Naive B cell (primary cell): ENCODE measurements around the gene CCN5. TPM values are rescaled to one million over a fixed set of nuclear protein-coding genes. Genes with fewer than 3 reads are reported as not detected.

ENCODE experiments used
- ATAC-seq, 2 donors: fragments of 150-1000 bp; cut with Tn5 transposase; 2 replicates each; pipeline ENCODE4 v1.10.0; 2021; ENCODE audit warnings: low read depth in 2 of 2, mild to moderate bottlenecking in 2 of 2, moderate library complexity in 2 of 2
- DNase-seq: peaks from one replicate; pipeline ENCODE4 v3.0.0; 2022
- H3K27ac Mint-ChIP-seq, 6 donors: one replicate each; pipeline ENCODE4 v1.8.0; 2020 to 2022; ENCODE audit warnings: mild to moderate bottlenecking in 6 of 6, mixed read lengths in 6 of 6, moderate library complexity in 5 of 6, inconsistent platforms in 2 of 6
- H3K27me3 Mint-ChIP-seq, 3 donors: one replicate each; pipeline ENCODE4 v1.8.0; 2021 to 2022; ENCODE audit warnings: mixed read lengths in 3 of 3, mild to moderate bottlenecking in 1 of 3
- H3K36me3 Mint-ChIP-seq, 2 donors: one replicate each; pipeline ENCODE4 v1.8.0; 2020 to 2022; ENCODE audit warnings: mixed read lengths in 2 of 2, inconsistent platforms in 1 of 2, mild to moderate bottlenecking in 1 of 2
- H3K4me1 Mint-ChIP-seq, 3 donors: one replicate each; pipeline ENCODE4 v1.8.0; 2020 to 2022; ENCODE audit warnings: mixed read lengths in 3 of 3, inconsistent platforms in 1 of 3, mild to moderate bottlenecking in 1 of 3, moderate library complexity in 1 of 3
- H3K4me3 Mint-ChIP-seq, 8 donors: one replicate each; pipeline ENCODE4 v1.8.0; 2020 to 2022; ENCODE audit warnings: mild to moderate bottlenecking in 8 of 8, mixed read lengths in 8 of 8, moderate library complexity in 8 of 8, inconsistent platforms in 2 of 8
- H3K9me3 Mint-ChIP-seq, 7 donors: one replicate each; pipeline ENCODE4 v1.8.0; 2020 to 2022; ENCODE audit warnings: mixed read lengths in 7 of 7, mild to moderate bottlenecking in 5 of 7, inconsistent platforms in 2 of 7, moderate library complexity in 1 of 7
- polyA plus RNA-seq, 6 donors: library from polyadenylated mRNA; unstranded; fragments of 300-500 nt; fragmentation: Illumina TruSeq; gene quantifications; one replicate each; pipeline ENCODE4 v1.2.3, GENCODE V29; 2021; ENCODE audit warnings: low read depth in 6 of 6

Gene CCN5
- polyA plus RNA-seq, 6 donors from 2014 or later, result not detected

DNA sequence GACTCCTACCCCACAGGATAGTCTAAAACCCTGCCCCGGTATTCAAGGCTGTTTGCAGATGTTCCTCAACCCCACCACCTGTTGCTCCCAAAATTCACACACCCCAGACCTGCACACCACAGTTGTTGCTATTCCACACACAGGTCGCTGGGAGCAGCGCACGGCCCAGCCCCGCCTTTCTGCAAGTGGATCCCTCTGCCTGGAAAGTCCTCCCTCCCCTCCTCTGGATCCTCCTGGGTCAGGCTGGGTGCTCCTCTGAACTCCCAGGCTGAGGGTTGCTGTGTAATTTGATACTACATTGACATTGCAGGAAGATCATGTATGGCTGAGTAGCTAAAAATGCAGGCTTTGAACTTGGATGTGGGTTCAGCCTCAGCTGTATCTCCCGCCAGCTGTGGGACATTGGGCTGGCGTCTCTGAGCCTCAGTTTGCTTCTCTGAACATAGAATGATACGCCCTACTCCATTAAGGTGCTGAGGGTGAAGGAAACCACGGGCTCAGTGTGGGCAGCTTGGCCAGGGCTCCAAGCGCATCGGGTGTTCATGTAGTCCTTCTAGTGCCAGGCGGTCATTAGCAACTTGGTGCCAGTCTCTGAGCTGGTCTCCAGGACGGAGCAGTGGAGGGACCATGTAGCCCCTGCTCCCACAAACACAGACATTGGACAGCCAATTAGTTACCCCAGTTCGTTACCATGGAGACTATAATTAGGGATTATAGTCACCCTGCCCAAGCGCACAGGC is 13.9 kb upstream of the CCN5 start:
- no peaks in the 10 kb centered on the region for H3K36me3 Mint-ChIP-seq
- peaks cover 0 to 12% (median 0%) of the 10 kb centered on the region in 3 donors for H3K4me1 Mint-ChIP-seq
- DNase-seq, result no peak
- ATAC-seq, result no peak
- H3K27me3 Mint-ChIP-seq, result peaks cover 0 to 10% (median 0%) of the 10 kb centered on the region in 3 donors
- no peak overlapping the region for H3K4me3 Mint-ChIP-seq
- H3K27ac Mint-ChIP-seq, result no peak overlapping the region
- H3K9me3 Mint-ChIP-seq, result no peaks in the 10 kb centered on the region

DNA sequence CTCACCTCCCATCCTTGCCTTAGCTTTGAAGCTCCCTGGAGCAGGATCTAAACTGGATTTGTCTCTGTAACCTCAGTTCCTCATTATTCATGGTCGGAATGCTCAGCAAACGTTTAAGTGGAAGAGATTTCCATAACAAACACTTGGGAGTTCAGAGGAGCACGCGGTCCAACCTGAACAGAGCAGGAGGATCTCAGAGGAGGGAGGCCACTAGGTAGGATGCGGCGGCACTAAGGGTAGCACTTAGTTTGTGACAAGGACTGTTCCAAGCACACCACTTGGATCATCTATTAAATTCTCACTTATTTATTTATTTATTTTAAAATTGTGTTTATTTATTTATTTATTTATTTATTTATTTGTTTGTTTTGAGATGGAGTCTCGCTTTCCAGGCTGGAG is 13.3 kb upstream of the CCN5 start:
- H3K36me3 Mint-ChIP-seq, result no peaks in the 10 kb centered on the region
- ATAC-seq (no peak), DNase-seq (no peak)
- H3K4me3 Mint-ChIP-seq, result no peak overlapping the region
- peaks cover 0 to 10% (median 0%) of the 10 kb centered on the region in 3 donors for H3K27me3 Mint-ChIP-seq
- H3K4me1 Mint-ChIP-seq, result peaks cover 0 to 12% (median 0%) of the 10 kb centered on the region in 3 donors
- H3K9me3 Mint-ChIP-seq, result no peaks in the 10 kb centered on the region
- H3K27ac Mint-ChIP-seq, result no peak overlapping the region

DNA sequence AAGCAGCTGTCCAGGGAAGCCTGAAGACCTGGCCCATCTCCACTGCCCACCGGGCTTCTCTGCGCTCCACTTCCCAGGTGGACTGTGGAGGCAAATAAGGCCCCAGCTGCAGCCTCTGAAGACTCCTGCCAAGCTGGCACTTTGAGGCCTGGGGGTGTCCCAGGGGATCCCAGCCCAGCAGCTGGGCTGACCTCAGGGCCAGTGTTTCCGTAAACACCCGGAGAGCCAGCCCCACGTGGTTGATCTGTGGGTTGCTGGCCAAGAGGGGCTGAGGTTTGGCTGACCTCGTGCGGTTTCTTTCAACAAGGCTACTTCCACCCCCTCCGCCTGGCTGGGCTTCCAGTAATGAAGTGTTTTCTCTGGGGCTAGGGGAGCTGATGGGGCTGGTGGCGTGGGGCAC is 12.4 kb upstream of the CCN5 start:
- H3K27me3 Mint-ChIP-seq, result peaks cover 0 to 10% (median 0%) of the 10 kb centered on the region in 3 donors

DNA sequence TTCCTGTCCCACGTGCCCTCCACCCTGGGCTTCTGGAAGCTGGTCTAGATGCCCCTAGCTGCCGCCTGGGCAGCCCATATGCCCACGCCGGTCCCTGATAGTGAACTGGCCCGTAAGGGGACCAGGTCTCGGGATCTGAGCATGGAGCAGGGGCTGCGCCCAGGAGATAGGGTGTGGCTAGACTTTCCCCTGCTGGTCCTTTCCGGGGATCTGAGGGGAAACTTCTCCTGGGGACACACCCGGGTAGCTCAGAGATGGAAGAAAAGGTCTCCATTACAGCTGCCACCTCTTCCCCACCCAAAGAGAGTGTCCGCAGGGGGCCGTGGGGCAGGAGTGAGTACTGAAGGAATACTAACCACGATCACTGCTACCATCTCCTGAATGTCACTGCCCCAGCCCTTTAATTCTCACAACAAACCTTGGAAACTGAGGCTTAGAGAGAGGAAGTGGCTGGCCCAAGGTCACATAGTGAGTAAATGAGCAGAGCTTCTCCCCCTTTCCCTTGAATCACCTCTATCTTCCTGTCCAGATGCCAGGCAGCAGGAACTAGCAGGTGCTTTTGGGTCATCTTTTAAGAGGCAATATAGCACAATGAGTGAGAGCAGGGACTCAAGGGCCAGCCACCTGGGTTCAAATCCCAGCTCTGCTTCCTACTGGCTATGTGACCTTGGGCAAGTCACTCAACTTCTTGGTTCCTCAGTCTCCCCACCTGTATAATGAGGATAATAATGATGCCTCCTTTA is 11.8 kb upstream of the CCN5 start:
- Mint-ChIP-seq H3K4me1 (peaks cover 0 to 12% (median 0%) of the 10 kb centered on the region in 3 donors), H3K4me3 (no peak overlapping the region), H3K27ac (peak overlapping the region in 2 of 6 donors; percentile 20 to 33), H3K27me3 (peaks cover 0 to 10% (median 0%) of the 10 kb centered on the region in 3 donors), H3K9me3 (no peaks in the 10 kb centered on the region), H3K36me3 (no peaks in the 10 kb centered on the region)
- DNase-seq (no peak), ATAC-seq (no peak)

More for the DNA sequence above, 12.4 kb upstream of the CCN5 start:
- H3K36me3 Mint-ChIP-seq, result no peaks in the 10 kb centered on the region
- no peaks in the 10 kb centered on the region for H3K9me3 Mint-ChIP-seq
- H3K4me3 Mint-ChIP-seq, result no peak overlapping the region
- peak overlapping the region in 1 of 6 donors; percentile 32 for H3K27ac Mint-ChIP-seq
- no peak for DNase-seq
- peaks cover 0 to 12% (median 0%) of the 10 kb centered on the region in 3 donors for H3K4me1 Mint-ChIP-seq
- no peak for ATAC-seq

DNA sequence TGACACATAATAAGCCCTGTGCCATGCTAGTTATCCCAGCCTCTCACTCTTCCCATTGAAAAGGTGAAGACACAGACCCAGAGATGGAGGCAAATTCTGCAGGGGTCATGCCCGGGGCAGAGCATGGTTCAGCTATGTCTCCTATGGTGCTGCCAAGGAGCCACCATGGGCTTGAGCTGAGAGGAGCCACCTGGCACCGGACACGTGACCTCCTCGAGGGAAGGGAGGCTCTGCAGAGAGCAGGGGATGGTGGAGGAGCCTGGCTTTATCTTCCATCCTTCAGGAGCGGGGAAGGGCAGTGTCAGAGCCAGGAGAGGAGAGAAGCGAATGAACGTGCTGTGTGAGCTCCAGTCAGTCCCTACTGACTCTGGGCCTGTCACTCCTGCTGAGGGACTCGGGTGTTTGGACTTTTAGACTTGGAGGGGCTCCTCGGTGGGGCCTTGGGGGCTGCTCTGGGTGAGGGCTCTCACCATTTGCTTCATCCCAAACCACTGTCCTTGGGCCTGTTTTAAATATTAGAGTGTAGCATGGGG is 11.1 kb upstream of the CCN5 start:
- peak overlapping the region in 2 of 6 donors; percentile 59 to 70 for H3K27ac Mint-ChIP-seq
- H3K9me3 Mint-ChIP-seq, result no peaks in the 10 kb centered on the region
- H3K4me1 Mint-ChIP-seq, result peaks cover 0 to 12% (median 0%) of the 10 kb centered on the region in 3 donors
- H3K27me3 Mint-ChIP-seq, result peaks cover 0 to 10% (median 0%) of the 10 kb centered on the region in 3 donors
- H3K36me3 Mint-ChIP-seq, result no peaks in the 10 kb centered on the region
- no peak for ATAC-seq
- H3K4me3 Mint-ChIP-seq, result no peak overlapping the region
- no peak for DNase-seq

DNA sequence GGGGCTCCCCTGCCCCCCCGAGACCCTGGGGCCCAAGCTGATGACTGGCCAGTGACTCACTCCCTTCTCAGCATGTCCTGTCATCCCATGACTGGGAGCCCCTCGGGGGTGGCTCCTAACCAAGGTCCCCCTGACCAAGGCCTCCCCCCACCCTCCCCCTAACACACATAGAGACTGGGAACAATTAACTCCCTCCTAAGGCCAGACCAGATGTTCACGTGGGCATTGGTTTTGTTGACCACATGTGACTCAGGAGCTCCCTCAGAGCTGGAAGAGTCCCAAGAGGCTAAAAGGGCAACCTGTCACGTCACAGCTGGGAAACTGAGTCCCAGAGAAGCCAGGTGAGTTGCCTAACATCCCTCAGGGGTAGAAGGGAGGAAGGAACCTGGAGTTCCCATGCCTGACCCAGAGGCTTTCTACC is 10.6 kb upstream of the CCN5 start:
- no peak for DNase-seq
- no peak for ATAC-seq
- H3K4me3 Mint-ChIP-seq, result no peak overlapping the region
- H3K27ac Mint-ChIP-seq, result no peak overlapping the region
- no peaks in the 10 kb centered on the region for H3K9me3 Mint-ChIP-seq
- peaks cover 0 to 12% (median 0%) of the 10 kb centered on the region in 3 donors for H3K4me1 Mint-ChIP-seq
- H3K36me3 Mint-ChIP-seq, result no peaks in the 10 kb centered on the region
- peaks cover 0 to 10% (median 0%) of the 10 kb centered on the region in 3 donors for H3K27me3 Mint-ChIP-seq

DNA sequence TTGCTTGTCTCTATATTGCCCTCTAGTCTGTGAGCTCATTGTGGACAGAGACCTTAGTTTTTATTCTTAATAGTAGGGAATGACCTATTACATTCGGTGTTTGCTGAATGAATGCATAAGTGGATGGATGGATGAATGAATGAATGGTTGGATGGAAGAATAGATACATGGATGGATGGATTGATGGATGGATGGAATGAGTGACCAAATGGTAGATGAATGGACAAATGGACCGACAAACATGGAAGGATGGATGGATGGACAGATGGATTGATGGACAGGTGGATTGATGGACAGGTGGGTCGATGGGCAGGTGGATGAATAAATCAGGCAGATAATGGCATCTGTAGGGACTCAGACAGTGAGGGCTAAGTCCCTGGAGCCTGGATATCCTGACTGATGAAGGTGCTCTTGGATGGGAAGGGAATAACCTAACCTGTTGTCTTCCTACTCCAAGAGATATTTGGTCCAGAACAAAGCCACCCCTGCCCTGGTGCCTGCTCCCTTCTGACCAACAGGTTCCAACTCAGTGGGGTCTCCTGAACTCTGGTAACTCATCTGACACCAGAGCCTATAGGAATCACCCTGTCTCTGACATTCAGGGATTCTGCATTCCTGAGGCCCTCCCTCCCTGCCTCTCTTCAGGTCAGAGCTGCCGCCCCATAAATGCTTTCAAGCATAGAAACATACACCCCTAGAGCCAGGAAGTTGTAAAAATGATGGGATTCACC is 9.6 kb upstream of the CCN5 start:
- H3K4me3 Mint-ChIP-seq, result no peak overlapping the region
- DNase-seq (no peak), ATAC-seq (no peak)
- no peak overlapping the region for H3K27ac Mint-ChIP-seq
- no peaks in the 10 kb centered on the region for H3K36me3 Mint-ChIP-seq
- H3K9me3 Mint-ChIP-seq, result no peaks in the 10 kb centered on the region
- peaks cover 0 to 10% (median 0%) of the 10 kb centered on the region in 3 donors for H3K27me3 Mint-ChIP-seq
- H3K4me1 Mint-ChIP-seq, result peaks cover 0 to 12% (median 0%) of the 10 kb centered on the region in 3 donors

DNA sequence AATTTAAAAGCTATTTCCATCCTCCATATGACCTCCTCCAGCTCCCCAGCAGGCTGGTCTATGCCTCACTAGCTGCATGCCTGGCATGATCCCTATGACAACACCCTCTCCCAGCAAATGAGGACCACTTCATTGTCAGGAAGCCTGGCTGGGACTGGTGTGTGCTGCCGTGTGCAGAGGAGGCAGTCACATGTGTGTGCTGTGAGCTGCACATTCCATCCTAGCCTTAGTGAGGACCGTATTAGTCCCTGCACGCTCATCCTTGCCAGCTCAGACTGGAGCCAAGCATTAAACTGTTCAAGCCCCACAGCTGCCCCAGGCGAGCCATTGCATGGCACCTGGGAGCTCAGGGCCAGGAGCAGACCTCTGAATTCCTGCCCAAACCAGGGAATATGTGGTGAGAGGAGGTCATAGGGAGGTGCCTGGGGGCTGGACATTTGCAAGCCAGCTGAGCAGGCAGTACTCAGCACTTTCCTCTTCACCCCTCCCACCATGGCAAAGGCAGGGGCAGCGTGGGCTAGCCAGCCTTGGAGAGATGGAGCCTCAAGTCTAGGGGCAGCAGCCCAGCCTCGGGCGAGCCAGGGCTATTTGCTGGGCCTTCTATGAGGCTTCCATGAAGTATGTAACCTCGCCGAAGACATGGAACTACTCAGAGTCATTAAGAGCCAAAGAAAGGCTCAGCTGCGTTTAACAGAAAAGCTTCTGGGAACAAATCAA is 8.7 kb upstream of the CCN5 start:
- peaks cover 0 to 10% (median 2%) of the 10 kb centered on the region in 3 donors for H3K27me3 Mint-ChIP-seq
- no peak overlapping the region for H3K27ac Mint-ChIP-seq
- H3K4me1 Mint-ChIP-seq, result peaks cover 0 to 12% (median 0%) of the 10 kb centered on the region in 3 donors
- no peaks in the 10 kb centered on the region for H3K9me3 Mint-ChIP-seq
- no peaks in the 10 kb centered on the region for H3K36me3 Mint-ChIP-seq
- no peak overlapping the region for H3K4me3 Mint-ChIP-seq
- DNase-seq (no peak), ATAC-seq (no peak)

DNA sequence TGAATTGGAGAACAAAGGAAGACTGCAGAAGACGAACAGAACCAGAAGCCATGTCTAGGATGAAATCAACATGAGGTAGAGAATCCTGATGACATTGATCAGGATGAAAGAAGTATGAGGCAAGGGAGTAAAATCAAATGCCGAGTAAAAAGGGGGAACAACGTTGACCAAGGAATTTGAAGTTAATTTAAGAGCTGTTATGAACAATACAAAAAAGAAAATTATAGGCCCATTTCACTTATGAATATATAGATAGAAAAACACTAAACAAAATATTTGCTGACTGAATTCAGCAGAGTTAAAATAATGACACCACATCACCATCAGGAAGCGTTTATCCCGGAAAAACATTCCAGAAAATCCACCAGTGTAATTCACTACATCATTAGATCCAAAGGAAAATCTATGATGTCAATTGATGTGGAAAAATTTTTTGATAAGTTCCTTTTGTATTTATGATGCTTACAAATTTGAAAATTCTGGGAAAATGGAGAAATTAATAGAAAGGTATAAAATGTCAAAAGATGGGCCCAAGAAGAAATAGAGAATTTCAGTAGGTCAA is 8.1 kb upstream of the CCN5 start:
- H3K4me3 Mint-ChIP-seq, result no peak overlapping the region
- H3K4me1 Mint-ChIP-seq, result peaks cover 0 to 12% (median 0%) of the 10 kb centered on the region in 3 donors
- peaks cover 0 to 9% (median 8%) of the 10 kb centered on the region in 3 donors for H3K27me3 Mint-ChIP-seq
- no peak overlapping the region for H3K27ac Mint-ChIP-seq
- DNase-seq (no peak), ATAC-seq (no peak)
- no peaks in the 10 kb centered on the region for H3K9me3 Mint-ChIP-seq
- no peaks in the 10 kb centered on the region for H3K36me3 Mint-ChIP-seq

DNA sequence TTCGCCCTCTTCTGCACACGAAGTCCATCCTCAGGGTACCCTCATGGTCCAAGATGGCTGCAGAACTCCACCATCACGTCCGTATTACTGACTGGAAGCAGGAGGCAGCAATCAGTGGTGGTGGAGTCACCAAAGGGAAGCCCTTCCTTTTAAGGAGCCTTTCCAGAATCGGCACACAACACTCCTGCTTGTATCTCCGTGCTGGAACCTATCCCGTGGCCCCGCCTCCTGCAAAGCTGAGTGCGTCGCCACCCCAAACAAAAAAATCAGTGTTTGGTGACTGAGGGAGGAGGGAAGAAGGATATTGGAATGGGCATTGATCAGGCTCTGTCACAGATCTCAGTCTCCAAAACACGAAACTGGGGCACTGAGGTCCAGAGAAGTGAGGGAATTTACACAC is 5.8 kb upstream of the CCN5 start:
- ATAC-seq (no peak), DNase-seq (no peak)
- H3K4me3 Mint-ChIP-seq, result no peak overlapping the region
- no peak overlapping the region for H3K27ac Mint-ChIP-seq
- peaks cover 7 to 16% (median 16%) of the 10 kb centered on the region in 3 donors for H3K27me3 Mint-ChIP-seq
- H3K9me3 Mint-ChIP-seq, result peaks cover 0 to 2% (median 0%) of the 10 kb centered on the region in 7 donors
- no peaks in the 10 kb centered on the region for H3K36me3 Mint-ChIP-seq
- H3K4me1 Mint-ChIP-seq, result no peaks in the 10 kb centered on the region

DNA sequence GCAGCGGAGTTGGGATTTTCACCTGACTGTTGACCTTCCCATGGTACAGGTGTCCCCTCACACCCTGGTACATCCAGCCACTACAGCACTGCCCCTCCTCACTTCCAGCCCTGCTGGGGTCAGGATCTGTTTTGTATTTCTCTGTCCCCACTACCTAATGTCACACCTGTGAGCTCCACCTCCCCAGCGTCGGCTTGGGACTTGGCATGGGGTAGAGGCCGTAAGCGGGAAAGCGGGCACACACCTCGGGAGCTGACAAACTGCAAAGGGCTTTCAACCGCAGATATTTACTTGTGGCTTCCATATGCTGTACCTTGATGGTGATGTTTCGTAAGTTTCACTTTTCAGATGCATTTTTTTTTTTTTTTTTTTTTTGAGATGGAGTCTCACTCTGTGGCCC is 5.4 kb upstream of the CCN5 start:
- Mint-ChIP-seq H3K27ac (no peak overlapping the region), H3K4me1 (no peaks in the 10 kb centered on the region), H3K4me3 (no peak overlapping the region), H3K36me3 (no peaks in the 10 kb centered on the region), H3K9me3 (peaks cover 0 to 2% (median 0%) of the 10 kb centered on the region in 7 donors), H3K27me3 (peaks cover 7 to 19% (median 17%) of the 10 kb centered on the region in 3 donors)
- ATAC-seq (no peak), DNase-seq (no peak)

DNA sequence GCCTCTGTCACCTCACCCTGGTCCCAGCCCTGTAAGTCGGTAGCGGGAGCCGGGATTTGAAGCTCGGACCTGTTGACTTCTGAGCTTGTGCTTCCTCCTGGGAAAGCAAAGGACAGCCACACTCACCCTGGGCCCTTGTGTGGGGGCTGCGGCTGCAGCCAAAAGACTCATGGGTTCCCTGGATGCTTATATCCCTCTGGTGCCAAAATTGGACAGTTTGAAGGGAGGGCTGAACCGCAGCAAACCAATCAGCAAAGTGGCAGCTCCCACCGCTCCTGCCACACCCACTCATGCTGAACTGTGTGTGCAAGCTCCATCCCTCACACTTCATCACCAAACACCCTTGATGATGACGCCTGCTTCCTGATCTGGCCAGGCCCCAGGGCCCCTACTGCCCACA is 3.9 kb upstream of the CCN5 start:
- no peak for DNase-seq
- Mint-ChIP-seq H3K27me3 (peaks cover 7 to 19% (median 11%) of the 10 kb centered on the region in 3 donors), H3K9me3 (peaks cover 0 to 2% (median 0%) of the 10 kb centered on the region in 7 donors), H3K4me1 (no peaks in the 10 kb centered on the region), H3K4me3 (no peak overlapping the region), H3K36me3 (no peaks in the 10 kb centered on the region), H3K27ac (no peak overlapping the region)
- no peak for ATAC-seq
